Fibroblast of skin of left quadriceps (primary cell): ENCODE results near the gene TMUB1.

Source experiments
- DNase-seq, 2 experiments: peaks; one replicate each; pipeline ENCODE4 v3.0.0-alpha.2; 2013; ENCODE audit warnings: low read depth in 2 of 2

The TMUB1 gene

DNA sequence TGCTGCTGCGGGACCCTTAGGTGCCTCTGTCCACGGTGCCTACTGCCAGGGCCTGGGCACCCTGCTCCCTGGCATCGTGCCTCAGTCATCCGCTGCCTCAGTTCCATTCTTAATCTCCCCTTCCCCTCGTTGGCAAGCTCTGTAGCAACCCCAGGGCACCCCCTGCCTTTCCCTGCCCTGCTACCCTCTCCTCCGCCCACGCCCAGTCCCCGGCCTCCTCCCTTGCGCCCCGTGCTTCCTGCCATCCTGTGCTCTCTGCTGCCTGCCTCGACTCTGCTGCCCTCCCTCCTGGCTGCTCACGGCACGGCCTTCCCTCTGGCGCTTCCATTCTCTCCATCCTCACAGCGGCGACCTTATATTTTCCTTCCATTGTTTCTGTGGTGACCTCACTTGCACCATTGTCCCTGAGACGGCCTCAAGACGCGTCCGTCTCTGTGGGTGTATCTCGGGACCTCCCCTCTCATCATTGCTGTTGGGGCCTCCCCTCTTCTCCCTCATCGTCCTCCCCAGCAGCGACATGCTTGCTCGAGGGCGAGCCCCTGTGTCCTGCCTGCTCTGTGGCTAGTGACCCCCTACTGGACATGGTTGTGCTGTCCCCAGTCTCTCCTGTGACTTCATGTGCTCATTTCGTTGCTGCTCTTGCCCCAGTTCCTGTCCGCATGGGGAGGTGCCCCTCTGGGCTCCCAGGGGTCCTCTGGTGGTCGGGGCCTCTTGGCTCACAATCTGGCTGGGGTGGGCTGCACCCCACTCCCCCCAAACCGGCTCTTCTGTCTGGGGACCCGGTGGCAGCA lies 38.3 kb upstream of the TMUB1 start:
- no peak for DNase-seq

- no peak for DNase-seq
Observed at GRCh38 chr7:151120896-151121295, 37.6 kb upstream of the TMUB1 start.

GRCh38 chr7:151119902-151120301 lies 36.6 kb upstream of the TMUB1 start:
- no peak for DNase-seq

- no peak for DNase-seq
Observed at GRCh38 chr7:151119055-151119415, 35.7 kb upstream of the TMUB1 start.

- DNase-seq = no peak
Observed at GRCh38 chr7:151118108-151119054, 35.1 kb upstream of the TMUB1 start.

DNA sequence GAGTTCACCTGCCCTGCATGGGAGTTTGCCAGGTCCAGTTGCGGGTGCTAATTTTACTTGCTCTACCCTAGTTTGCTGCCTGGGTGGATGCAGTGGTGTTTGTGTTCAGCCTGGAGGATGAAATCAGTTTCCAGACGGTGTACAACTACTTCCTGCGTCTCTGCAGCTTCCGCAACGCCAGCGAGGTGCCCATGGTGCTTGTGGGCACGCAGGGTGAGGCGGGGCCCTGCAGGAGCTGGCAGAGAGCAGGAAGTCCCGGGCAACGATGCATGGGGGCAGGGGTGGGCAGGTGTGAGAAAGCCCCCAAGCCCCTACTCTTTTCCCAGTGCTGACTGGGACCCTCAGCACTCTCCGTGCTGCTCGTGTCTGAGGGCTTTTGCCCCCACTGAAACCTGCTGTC lies 34.3 kb upstream of the TMUB1 start:
- DNase-seq = no peak

- no peak for DNase-seq
Observed at GRCh38 chr7:151116603-151117440, 33.5 kb upstream of the TMUB1 start.

GRCh38 chr7:151115836-151116418 lies 32.6 kb upstream of the TMUB1 start:
- DNase-seq = no peak

GRCh38 chr7:151115121-151115835 lies 32.0 kb upstream of the TMUB1 start:
- DNase-seq = no peak

DNA sequence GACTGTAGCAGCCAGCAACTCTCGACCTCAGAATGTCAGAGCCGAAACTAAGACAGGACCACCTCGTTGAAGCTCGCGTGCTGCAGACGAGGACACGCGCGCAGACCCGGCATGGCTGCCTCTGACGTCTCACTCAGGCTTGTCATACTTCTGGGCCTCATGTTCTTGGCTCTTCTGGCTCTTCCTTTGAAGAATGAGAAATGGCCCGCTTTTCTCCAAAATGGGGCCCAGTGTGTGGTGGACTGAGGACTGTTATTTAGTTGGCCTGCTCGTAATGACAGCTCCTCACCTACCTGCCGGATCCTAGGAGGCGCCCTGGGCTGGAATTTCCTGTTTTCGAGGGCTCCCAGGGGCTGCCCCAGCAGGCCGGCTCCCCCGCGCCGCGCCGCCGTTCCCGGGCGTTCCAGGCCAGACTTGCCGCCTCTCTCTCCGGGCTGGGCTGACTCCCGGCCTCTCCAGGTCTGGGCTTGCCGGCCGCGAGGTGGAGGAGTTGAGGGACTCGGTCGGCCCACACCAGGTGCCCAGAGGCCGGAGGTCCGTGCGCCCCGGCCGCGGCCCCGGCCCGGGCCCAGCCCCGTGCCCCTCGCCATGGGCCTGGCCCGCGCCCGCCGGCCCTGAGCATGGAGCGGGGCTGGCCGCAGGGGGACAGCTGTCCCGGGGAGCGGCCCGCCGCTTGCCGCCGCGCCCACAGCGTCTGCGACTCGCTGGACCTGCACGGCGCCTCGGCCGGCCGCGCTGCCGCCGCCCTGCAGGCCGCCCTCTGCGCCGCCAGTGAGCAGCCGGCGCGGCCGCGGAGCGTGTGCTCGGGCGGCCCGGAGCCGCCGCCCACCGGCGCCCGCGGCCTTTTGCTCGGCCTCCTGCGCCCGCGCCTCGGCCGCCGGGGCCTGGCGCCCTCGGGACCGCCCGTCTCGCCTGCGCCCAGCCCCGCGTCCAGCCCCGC lies 31.1 kb upstream of the TMUB1 start:
- DNase-seq = no peak

DNA sequence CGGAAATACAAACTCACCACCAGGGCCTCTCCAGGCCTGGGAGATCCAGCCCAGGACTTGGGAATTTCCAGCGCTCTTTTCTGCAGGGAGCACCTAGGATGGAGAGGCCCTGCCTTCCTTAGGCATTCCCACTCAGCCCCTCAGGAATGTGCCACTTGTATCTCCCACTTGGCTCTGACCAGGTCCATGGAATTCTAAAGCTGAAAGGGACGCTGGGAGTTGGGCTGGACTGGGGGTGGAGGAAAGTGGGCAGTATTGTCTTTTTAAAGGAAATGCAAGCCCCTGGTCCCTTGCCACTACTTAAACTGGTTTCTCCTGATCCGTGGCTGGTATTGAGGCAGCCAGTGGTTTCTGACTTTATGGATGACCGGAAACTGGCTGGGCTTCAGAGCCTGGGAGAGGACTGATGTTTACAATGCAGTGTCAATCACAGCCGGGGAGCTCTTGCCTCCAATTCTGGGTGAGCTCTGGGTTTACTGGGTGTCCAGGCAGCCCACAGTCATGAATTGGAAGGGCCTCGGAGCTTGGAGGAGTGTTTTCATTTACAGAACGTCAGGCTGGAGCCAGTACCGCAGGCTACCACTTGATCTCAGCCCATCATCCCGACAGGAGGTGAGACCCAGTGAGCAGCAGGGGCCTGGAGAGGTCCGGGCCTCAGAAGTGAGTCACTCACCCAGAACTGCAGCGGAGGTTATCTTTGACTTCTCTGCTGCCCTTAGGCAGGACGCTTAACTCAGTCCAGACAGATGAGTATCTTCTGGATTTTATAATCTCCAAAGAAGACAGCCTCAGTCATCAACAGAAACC lies 30.3 kb upstream of the TMUB1 start:
- DNase-seq = peak; percentile 63 to 71

DNA sequence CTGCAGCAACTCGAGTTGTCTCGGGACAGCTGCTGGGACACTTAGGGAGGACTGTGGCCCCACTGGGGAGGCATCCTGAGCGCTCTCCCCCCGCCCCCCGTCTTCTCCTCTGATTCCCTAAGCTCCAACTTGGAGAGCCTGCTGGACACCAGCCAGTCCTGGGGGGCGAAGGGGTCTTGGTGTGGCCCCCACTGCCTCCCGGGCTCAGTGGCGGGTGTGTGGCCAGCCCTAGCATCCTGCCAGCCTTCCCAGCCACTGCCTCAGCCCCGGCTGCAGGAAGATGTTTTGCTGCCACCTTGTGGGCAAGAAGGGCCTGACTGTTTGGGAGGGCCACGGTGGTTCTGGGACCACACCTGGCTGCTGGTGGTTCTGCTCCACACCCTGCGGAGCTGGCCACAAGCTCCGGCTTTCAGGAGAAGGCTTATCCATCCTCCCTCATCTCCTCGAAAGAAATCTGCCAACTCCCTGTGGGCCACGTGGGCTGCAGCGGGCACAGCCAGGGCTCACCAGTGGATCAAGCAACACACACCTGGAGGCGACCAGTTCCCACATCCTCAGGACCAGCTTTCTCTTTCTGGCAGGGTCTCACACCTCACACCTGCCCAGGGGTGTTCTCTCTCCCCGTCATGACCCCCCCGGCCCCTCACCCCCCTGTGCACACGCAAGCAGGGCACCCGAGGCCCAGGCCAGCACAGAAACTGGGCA lies 27.8 kb upstream of the TMUB1 start:
- DNase-seq = peak in 1 of 2 experiments; percentile 35

GRCh38 chr7:151110236-151110940 lies 27.1 kb upstream of the TMUB1 start:
- DNase-seq = no peak

DNA sequence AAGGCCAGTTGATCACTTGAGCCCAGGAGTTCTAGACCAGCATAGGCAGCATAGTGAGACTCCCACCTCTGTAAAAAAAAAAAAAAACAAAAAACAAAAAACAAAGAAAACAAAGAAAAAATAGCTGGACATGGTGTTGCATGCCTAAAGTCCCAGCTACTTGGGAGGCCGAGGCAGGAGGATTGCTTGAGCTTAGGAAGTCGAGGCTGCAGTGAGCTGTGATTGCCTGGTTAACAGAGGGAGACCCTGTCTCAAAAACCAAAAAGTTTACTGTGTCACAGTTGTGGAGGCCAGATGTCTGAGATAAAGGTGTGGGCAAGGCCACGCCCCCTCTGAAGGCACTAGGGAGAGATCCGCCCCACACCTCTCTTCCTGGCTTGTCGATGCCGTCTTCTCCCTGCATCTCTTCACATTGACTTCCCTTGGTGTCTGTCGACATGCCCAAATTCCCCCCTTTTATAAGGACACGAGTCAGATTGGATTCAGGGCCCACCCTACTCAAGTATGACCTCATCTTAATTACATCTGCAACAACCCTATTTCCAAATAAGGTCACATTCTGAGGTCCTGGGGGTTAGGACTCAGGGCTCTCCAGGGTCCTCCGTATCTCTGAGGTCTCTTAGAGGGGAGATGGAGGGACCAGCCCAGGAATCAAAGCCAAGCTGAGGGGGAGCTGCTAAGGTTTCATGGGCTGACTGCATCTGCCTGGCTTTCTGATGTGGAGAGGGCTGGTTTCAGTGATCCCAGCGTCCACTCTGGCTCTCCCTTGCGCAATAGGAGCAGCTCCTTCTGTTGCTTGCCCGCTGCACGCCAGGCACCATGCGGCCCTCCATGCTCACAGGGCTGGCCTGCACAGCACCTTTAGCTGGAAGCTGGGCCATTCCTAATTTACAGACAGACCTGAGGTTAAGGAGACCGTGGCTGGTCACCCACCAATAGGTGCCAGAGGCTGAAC lies 26.1 kb upstream of the TMUB1 start:
- DNase-seq = no peak

- DNase-seq = no peak
Observed at GRCh38 chr7:151107882-151108281, 24.6 kb upstream of the TMUB1 start.

GRCh38 chr7:151104411-151105235 lies 21.3 kb upstream of the TMUB1 start:
- DNase-seq = peak; percentile 82
